ENCODE measurements around the gene ASIC2.

DNA sequence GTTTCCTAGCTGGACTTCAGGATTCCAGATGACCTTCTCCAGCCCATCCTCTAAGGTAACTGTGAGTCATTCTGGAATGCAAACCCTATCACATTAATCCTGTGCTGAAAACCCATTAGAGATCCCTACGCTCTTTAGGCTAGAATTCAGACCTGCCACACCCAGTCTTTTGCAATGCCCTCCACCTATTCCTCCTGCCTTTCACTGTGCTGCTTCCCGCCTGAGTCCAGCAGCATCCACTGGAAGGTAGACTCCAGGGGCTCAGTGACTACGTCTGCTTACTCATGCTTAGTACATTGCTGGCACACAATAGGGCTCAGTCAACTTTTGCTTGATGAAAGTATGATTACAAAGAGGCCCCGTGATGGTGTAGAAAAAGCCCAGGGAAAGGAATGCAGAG, 180.3 kb downstream of the ASIC2 start:
- TF ChIP-seq, protein P1, sequence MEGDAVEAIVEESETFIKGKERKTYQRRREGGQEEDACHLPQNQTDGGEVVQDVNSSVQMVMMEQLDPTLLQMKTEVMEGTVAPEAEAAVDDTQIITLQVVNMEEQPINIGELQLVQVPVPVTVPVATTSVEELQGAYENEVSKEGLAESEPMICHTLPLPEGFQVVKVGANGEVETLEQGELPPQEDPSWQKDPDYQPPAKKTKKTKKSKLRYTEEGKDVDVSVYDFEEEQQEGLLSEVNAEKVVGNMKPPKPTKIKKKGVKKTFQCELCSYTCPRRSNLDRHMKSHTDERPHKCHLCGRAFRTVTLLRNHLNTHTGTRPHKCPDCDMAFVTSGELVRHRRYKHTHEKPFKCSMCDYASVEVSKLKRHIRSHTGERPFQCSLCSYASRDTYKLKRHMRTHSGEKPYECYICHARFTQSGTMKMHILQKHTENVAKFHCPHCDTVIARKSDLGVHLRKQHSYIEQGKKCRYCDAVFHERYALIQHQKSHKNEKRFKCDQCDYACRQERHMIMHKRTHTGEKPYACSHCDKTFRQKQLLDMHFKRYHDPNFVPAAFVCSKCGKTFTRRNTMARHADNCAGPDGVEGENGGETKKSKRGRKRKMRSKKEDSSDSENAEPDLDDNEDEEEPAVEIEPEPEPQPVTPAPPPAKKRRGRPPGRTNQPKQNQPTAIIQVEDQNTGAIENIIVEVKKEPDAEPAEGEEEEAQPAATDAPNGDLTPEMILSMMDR (IDR thresholded peaks at IDR 0.05), result no peak
- TF ChIP-seq POLR2A (IDR thresholded peaks at IDR 0.05), result no peak
